Stimulated activated naive CD8-positive, alpha-beta T cell treated with anti-CD3 and anti-CD28 coated beads, Interleukin-15, Interleukin-2, amounts not matched to agents 100 ng/mL and 50 ng/mL, for 24 hours (primary cell): Measurements from ENCODE around the gene ANO1.

Experiments used
- H3K27ac Mint-ChIP-seq: one replicate; pipeline ENCODE4 v1.8.0; 2021; ENCODE audit warnings: mild to moderate bottlenecking, mixed read lengths
- H3K27me3 Mint-ChIP-seq: one replicate; pipeline ENCODE4 v1.8.0; 2021; ENCODE audit warnings: mixed read lengths
- H3K36me3 Mint-ChIP-seq: one replicate; pipeline ENCODE4 v1.8.0; 2021; ENCODE audit warnings: low read depth, mixed read lengths
- H3K4me1 Mint-ChIP-seq: one replicate; pipeline ENCODE4 v1.8.0; 2021; ENCODE audit warnings: low read depth, mixed read lengths
- H3K4me3 Mint-ChIP-seq: one replicate; pipeline ENCODE4 v1.8.0; 2021; ENCODE audit warnings: mild to moderate bottlenecking, mixed read lengths
- H3K9me3 Mint-ChIP-seq: one replicate; pipeline ENCODE4 v1.8.0; 2021; ENCODE audit warnings: mixed read lengths

Gene ANO1

DNA sequence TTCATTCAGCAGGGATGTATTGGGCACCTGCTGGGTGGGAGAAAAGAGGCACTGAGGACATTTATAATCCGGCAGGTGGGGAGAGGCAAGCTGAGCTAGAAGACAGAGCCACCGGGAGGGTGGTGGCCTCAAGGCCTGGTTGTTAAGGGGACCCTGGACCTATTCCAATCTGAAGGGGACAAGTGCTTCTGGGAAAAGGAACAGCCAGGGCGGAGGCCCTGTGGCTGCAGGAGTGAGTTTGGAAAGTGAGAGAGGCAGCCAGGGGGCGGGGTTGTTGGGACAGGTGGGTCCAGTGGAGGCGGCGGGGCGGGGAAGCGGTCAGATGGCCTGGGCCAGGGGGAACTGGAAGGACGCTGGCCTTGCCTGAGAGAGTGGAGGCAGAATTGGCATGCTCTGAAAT, 29.1 kb downstream of the ANO1 start:
- Mint-ChIP-seq H3K4me1 (no peaks in the 10 kb centered on the region), H3K36me3 (no peaks in the 10 kb centered on the region), H3K9me3 (no peaks in the 10 kb centered on the region), H3K4me3 (no peak overlapping the region), H3K27me3 (peaks cover 5% of the 10 kb centered on the region), H3K27ac (no peak overlapping the region)

- Mint-ChIP-seq H3K36me3 (no peaks in the 10 kb centered on the region), H3K27me3 (peaks cover 5% of the 10 kb centered on the region), H3K9me3 (no peaks in the 10 kb centered on the region), H3K27ac (no peak overlapping the region), H3K4me1 (no peaks in the 10 kb centered on the region), H3K4me3 (no peak overlapping the region)
Observed at GRCh38 chr11:70107756-70108155, 29.6 kb downstream of the ANO1 start.

DNA sequence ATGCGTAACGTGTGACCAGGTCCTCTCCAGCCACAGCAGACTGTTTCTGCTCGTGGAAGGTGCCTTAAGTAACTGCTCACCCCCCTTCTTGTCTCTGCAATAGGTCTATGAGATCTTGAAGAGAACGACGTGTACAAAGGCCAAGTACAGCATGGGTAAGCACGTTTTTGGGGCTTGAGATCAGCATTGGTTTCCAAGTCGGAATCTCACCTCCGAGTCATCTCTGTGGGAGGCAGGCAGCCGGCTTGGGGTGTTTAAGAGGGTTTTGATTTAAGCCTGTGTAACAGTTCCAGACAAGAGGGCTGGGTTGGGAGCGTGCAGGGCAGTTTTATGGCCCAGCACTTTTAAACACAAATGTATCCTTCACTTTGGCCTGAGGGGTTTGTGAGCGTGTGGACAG, 30.1 kb downstream of the ANO1 start:
- Mint-ChIP-seq H3K4me3 (no peak overlapping the region), H3K36me3 (no peaks in the 10 kb centered on the region)

DNA sequence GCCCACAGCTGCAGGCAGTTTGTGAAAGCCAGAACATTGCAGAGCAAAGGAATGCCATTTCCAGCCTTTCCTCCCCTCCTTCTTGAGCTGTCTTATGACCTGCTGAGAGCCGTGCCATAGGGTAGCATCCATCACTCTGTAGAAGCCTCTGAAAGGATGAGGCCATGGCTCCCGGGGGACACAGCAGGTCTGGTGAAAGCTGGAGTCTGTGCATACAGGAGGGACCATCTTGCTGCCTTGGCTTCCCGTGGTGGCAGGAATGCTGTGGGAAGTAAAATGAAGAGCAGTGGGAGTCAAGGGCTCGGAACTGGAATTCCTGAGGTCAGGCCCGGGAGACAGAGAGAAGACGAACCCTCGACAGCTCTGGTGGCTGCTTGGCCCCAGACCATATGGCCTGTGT, 30.9 kb downstream of the ANO1 start:
- H3K4me3 Mint-ChIP-seq = no peak overlapping the region
- no peaks in the 10 kb centered on the region for H3K4me1 Mint-ChIP-seq
- H3K27me3 Mint-ChIP-seq = peaks cover 5% of the 10 kb centered on the region
- no peak overlapping the region for H3K27ac Mint-ChIP-seq
- no peaks in the 10 kb centered on the region for H3K9me3 Mint-ChIP-seq
- H3K36me3 Mint-ChIP-seq = no peaks in the 10 kb centered on the region

More for the DNA sequence above, 30.1 kb downstream of the ANO1 start:
- Mint-ChIP-seq H3K27me3 (peaks cover 5% of the 10 kb centered on the region), H3K4me1 (no peaks in the 10 kb centered on the region), H3K27ac (no peak overlapping the region), H3K9me3 (no peaks in the 10 kb centered on the region)

DNA sequence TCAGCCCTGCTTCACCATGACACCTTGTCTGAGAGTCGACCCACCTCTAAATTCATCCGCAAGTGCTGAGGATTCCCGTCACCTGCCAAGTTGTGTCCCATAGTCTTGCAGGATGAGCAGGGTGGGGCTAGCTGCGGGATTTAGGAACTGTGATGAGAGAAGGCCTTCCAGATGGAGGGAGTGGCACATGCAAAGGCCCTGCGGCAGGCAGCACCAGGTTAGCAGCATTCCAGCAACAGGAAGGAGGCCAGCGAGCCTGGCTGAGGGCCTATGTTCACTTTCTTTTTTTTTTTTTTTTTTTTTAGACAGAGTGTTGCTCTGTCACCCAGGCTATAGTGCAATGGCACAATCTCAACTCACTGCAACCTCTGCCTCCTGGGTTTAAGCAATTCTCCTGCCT, 31.8 kb downstream of the ANO1 start:
- Mint-ChIP-seq H3K4me1 (no peaks in the 10 kb centered on the region), H3K36me3 (no peaks in the 10 kb centered on the region), H3K4me3 (no peak overlapping the region), H3K27me3 (peaks cover 5% of the 10 kb centered on the region), H3K9me3 (no peaks in the 10 kb centered on the region), H3K27ac (no peak overlapping the region)

GRCh38 chr11:70110538-70111055, 32.5 kb downstream of the ANO1 start:
- Mint-ChIP-seq H3K4me1 (no peaks in the 10 kb centered on the region), H3K4me3 (no peak overlapping the region), H3K9me3 (no peaks in the 10 kb centered on the region), H3K27ac (no peak overlapping the region), H3K36me3 (no peaks in the 10 kb centered on the region), H3K27me3 (peaks cover 5% of the 10 kb centered on the region)

DNA sequence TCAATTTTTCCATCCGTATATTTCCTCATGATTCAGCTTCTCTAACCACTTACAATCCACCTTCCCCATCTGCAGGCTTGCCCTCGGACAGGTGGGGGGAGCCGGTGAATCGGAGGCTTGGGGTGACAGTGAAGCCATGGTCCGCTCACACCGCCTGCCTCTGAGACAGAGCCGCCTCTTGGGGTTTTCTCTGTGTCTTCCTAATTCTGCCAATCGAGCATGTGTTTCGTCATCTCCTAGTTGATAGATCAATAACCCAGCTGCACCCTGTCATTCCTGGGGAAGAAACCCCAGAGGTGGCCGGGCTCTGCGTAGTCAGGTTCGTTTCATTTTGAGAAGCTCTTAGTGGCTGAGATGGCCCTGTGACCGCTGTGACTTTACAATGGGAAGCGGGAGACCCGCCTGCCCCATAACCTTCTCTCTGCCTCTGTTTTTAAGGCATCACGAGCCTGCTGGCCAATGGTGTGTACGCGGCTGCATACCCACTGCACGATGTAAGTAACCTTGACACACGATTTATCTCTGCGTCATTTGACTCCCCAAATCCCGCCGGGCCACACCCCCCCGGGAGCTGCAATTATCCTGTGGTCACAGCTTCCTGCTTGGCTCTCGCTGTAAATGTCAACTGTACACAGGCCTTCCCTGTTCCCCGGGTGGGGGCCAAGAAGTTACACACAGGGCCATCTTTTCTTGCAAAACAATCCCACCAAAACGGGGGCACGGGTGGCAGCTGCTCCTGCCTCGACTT, 33.3 kb downstream of the ANO1 start:
- Mint-ChIP-seq H3K27me3 (peaks cover 5% of the 10 kb centered on the region), H3K27ac (no peak overlapping the region), H3K4me3 (no peak overlapping the region), H3K9me3 (no peaks in the 10 kb centered on the region), H3K36me3 (no peaks in the 10 kb centered on the region), H3K4me1 (no peaks in the 10 kb centered on the region)

- H3K4me3 Mint-ChIP-seq = no peak overlapping the region
- no peaks in the 10 kb centered on the region for H3K36me3 Mint-ChIP-seq
- no peaks in the 10 kb centered on the region for H3K9me3 Mint-ChIP-seq
- no peak overlapping the region for H3K27ac Mint-ChIP-seq
- no peaks in the 10 kb centered on the region for H3K4me1 Mint-ChIP-seq
- peaks cover 5% of the 10 kb centered on the region for H3K27me3 Mint-ChIP-seq
Observed at GRCh38 chr11:70112017-70112434, 33.9 kb downstream of the ANO1 start.

GRCh38 chr11:70113801-70114200, 35.7 kb downstream of the ANO1 start:
- Mint-ChIP-seq H3K4me3 (no peak overlapping the region), H3K36me3 (no peaks in the 10 kb centered on the region), H3K9me3 (peaks cover 6% of the 10 kb centered on the region), H3K4me1 (no peaks in the 10 kb centered on the region), H3K27me3 (peaks cover 12% of the 10 kb centered on the region), H3K27ac (no peak overlapping the region)

DNA sequence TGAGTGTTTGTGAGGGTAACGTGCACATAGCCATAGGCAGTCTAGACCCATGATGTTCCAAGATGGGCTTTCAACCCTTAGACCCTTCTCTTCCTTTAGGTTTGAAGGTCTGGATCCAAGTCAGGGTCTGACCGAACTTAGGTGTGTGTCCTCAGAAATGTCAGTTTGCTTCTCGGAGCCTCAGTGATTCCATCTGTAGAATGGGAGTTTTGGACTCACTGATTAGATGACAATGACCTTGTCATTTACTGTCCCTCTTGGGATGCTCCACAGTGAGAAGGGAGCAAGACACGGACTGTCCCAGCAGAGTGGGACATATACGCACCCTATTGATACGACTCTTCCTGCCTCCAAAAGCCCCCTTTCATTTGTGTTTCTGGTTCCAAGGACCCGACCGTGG, 37.7 kb downstream of the ANO1 start:
- Mint-ChIP-seq H3K4me1 (no peaks in the 10 kb centered on the region), H3K36me3 (no peaks in the 10 kb centered on the region)

DNA sequence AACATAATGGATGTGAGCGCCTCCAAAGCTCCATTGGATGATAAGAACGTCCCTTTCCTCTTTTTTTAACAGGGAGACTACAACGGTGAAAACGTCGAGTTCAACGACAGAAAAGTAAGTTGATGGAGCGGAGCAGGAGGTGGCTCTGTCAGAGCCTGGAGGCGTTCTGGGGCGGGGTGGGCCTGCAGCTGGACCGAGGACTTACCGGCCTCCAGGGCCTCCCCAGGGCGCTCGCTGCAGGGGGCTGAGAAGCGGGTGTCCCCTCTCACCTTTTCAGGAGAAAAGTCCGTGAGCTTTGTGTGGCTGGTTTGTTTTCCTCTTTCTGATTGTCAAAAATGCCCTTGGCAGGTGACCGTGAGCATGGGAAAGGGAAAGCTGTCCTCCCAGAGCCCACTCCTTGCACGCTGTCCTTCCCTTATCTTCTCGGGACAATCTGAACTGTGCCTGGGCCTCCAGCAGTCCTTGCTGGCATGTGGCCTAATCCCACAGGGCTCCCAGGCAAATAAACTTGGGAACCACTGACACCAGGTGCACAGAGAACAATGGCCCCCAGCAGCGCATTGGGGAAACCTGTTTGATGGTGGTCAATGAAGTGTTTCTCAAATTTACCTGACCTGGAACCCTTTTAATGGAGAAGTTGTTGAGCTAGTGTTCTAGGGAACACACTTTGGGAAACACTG, 38.4 kb downstream of the ANO1 start:
- Mint-ChIP-seq H3K9me3 (peaks cover 6% of the 10 kb centered on the region), H3K4me1 (no peaks in the 10 kb centered on the region), H3K4me3 (no peak overlapping the region), H3K27me3 (peaks cover 7% of the 10 kb centered on the region), H3K27ac (no peak overlapping the region), H3K36me3 (no peaks in the 10 kb centered on the region)

More for the DNA sequence above, 37.7 kb downstream of the ANO1 start:
- H3K27me3 Mint-ChIP-seq = peaks cover 12% of the 10 kb centered on the region
- no peak overlapping the region for H3K4me3 Mint-ChIP-seq
- no peak overlapping the region for H3K27ac Mint-ChIP-seq
- peaks cover 6% of the 10 kb centered on the region for H3K9me3 Mint-ChIP-seq

- Mint-ChIP-seq H3K4me3 (no peak overlapping the region), H3K4me1 (no peaks in the 10 kb centered on the region), H3K9me3 (peaks cover 6% of the 10 kb centered on the region), H3K27me3 (peaks cover 7% of the 10 kb centered on the region), H3K36me3 (no peaks in the 10 kb centered on the region), H3K27ac (no peak overlapping the region)
Observed at GRCh38 chr11:70117567-70118145, 39.5 kb downstream of the ANO1 start.

DNA sequence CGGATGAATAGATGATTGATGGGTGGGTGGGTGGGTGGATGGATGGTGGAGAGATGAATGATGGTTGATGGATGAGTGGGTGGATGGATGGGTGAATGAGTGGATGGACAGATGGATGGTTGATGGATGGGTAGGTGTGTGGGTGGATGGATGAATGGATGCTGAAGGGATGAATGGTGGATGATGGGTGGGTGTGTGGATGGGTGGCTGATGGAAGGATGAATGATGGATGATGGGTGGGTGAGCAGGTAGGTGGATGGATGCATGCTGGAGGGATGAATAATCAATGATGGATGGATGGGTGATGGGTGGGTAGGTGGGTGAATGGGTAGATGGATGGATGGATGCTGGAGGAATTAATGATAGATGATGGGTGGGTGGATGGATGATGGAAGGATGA, 40.5 kb downstream of the ANO1 start:
- Mint-ChIP-seq H3K9me3 (peaks cover 6% of the 10 kb centered on the region), H3K27me3 (peaks cover 7% of the 10 kb centered on the region), H3K4me3 (no peak overlapping the region), H3K27ac (no peak overlapping the region), H3K4me1 (no peaks in the 10 kb centered on the region), H3K36me3 (no peaks in the 10 kb centered on the region)

DNA sequence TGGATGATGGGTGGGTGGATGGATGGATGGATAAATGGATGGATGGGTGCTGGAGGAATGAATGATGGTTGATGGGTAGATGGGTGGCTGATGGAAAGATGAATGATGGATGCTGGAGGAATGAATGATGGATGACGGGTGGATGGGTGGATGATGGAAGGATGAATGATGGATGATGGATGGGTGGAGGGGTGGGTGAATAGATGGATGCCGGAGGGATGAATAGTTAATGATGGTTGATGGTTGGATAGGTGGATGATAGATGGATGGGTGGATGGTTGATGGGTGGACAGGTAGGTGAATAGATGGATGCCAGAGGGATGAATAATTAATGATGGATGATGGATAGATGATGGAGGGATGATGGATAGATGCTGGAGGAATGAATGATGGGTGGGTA, 41.4 kb downstream of the ANO1 start:
- Mint-ChIP-seq H3K27me3 (peaks cover 7% of the 10 kb centered on the region), H3K27ac (no peak overlapping the region), H3K36me3 (no peaks in the 10 kb centered on the region), H3K4me1 (no peaks in the 10 kb centered on the region), H3K9me3 (peaks cover 6% of the 10 kb centered on the region), H3K4me3 (no peak overlapping the region)

DNA sequence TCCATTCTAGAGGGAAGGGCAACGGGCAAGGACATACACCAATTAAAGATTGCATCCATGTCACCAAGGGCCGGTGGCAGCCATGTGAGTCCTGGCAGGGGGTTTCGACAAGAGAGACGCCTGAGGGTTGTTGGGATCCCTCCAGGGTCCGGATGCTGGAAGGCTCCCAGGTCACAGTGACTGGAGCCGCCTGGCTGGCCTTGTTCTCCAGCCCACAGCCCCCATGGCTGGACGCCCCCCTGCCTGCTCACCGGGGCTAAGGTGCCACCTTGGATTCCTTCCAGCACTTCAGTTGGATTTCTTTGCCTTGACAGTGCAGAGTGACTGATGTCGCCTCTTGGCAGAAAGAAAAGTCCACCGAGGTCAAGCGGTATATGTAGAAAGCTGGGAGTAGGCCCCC, 42.6 kb downstream of the ANO1 start:
- no peak overlapping the region for H3K4me3 Mint-ChIP-seq
- H3K27me3 Mint-ChIP-seq = peaks cover 7% of the 10 kb centered on the region
- H3K4me1 Mint-ChIP-seq = no peaks in the 10 kb centered on the region
- peaks cover 6% of the 10 kb centered on the region for H3K9me3 Mint-ChIP-seq
- H3K27ac Mint-ChIP-seq = no peak overlapping the region
- H3K36me3 Mint-ChIP-seq = no peaks in the 10 kb centered on the region
